LNCaP clone FGC (cell line): Measurements from ENCODE around the gene VPS16.
"Not testable (repeated sequence)": the region's sequence is repeated elsewhere in the genome, so short reads cannot be mapped to it uniquely, and the experiment has no call there.

Source experiments
- DNase-seq: peaks from one replicate; pipeline ENCODE4 v3.0.0-alpha.2; 2011; ENCODE audit warnings: low read depth
- H3K4me3 ChIP-seq: 2 replicates; pipeline ENCODE4 v1.5.1; 2011; ENCODE audit warnings: mild to moderate bottlenecking, low read depth, low read length, control low read depth
- TF ChIP-seq, protein P1 (sequence below): IDR thresholded peaks from 2 replicates; pipeline ENCODE4 v1.5.1; 2012; ENCODE audit warnings: mild to moderate bottlenecking; ENCODE audit not compliant: control insufficient read depth, insufficient read depth; ENCODE audit errors: extremely low read depth

Gene VPS16

GRCh38 chr20:2825761-2826160, 14.8 kb upstream of the VPS16 start:
- no peak for DNase-seq
- TF ChIP-seq, protein P1, sequence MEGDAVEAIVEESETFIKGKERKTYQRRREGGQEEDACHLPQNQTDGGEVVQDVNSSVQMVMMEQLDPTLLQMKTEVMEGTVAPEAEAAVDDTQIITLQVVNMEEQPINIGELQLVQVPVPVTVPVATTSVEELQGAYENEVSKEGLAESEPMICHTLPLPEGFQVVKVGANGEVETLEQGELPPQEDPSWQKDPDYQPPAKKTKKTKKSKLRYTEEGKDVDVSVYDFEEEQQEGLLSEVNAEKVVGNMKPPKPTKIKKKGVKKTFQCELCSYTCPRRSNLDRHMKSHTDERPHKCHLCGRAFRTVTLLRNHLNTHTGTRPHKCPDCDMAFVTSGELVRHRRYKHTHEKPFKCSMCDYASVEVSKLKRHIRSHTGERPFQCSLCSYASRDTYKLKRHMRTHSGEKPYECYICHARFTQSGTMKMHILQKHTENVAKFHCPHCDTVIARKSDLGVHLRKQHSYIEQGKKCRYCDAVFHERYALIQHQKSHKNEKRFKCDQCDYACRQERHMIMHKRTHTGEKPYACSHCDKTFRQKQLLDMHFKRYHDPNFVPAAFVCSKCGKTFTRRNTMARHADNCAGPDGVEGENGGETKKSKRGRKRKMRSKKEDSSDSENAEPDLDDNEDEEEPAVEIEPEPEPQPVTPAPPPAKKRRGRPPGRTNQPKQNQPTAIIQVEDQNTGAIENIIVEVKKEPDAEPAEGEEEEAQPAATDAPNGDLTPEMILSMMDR = no peak
- H3K4me3 ChIP-seq = no peak overlapping the region

GRCh38 chr20:2826655-2827054, 13.9 kb upstream of the VPS16 start:
- DNase-seq = no peak
- H3K4me3 ChIP-seq = no peak overlapping the region
- TF ChIP-seq, protein P1 = no peak

GRCh38 chr20:2829376-2829775, 11.2 kb upstream of the VPS16 start:
- no peak overlapping the region for H3K4me3 ChIP-seq
- no peak for DNase-seq
- TF ChIP-seq, protein P1 = no peak

GRCh38 chr20:2831206-2831605, 9.3 kb upstream of the VPS16 start:
- not testable (repeated sequence) for H3K4me3 ChIP-seq, DNase-seq

DNA sequence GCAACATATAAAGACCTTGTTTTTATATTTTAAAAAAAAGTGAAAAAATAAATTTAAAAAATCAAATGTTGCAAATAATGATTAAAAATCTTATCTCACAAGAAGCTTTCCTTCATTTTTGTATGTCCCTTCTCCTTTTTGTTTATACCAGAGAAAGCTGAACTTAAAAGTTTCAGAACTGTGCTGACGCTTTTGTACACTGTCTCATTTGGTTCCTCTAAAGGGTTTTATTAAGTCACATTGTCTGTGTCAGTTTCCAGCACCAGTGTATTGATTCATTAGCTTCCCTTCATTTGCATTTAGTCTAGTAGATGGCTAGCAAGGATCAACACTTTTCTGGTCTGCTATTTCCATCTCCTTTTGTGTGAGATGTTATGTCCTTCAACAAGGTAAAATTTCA, 6.8 kb upstream of the VPS16 start:
- DNase-seq = no peak
- TF ChIP-seq, protein P1 = no peak
- H3K4me3 ChIP-seq = no peak overlapping the region

GRCh38 chr20:2834401-2835110, 6.0 kb upstream of the VPS16 start:
- DNase-seq = no peak
- TF ChIP-seq, protein P1 = no peak
- no peak overlapping the region for H3K4me3 ChIP-seq

GRCh38 chr20:2835331-2835796, 5.2 kb upstream of the VPS16 start:
- no peak overlapping the region for H3K4me3 ChIP-seq
- no peak for DNase-seq
- TF ChIP-seq, protein P1 = no peak

DNA sequence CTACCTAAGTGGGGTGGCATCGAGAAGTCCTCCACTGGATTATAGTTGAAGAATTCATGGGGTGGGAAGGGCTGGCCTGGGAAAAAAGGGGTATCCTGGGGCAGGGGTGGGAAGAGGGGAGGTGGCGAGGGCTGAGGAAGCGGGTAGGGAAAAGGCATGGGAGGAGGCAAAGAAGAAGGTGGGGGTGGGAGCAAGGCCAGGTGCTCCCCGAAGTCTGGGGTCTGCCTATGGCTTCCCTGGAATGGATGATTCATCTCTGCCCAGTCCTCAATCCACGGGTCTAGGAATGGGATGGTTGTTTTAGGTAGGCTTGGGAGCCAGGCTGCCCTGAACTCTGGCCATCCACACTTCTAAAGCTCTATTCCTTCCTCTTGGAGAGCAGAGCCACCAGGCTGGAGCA, 4.5 kb upstream of the VPS16 start:
- TF ChIP-seq, protein P1 = no peak
- no peak overlapping the region for H3K4me3 ChIP-seq
- no peak for DNase-seq
